SK-N-SH (cell line): Measurements from ENCODE around the gene PSME1. TPM values are rescaled to one million over a fixed set of nuclear protein-coding genes. Genes with fewer than 3 reads are reported as not detected.

Experiments used
- CTCF ChIA-PET: fragments of 300-600, 350-600 bp; formaldehyde crosslinking; extraction: SDS; loops from one replicate; lab custom pipeline; 2021; lab: Yijun Ruan, JAX
- POLR2A ChIA-PET: fragments of 350-600 bp; sonication (Branson Sonifier 250); formaldehyde crosslinking; extraction: SDS; loops from one replicate; lab custom pipeline; 2020; ENCODE audit warnings: antibody characterized with exemption, inconsistent platforms; lab: Yijun Ruan, JAX
- DNase-seq: peaks from one replicate; pipeline ENCODE4 v3.0.0; 2012
- H2AFZ ChIP-seq: fragments of 200-600 bp; sonication (generic); 2 replicates; pipeline ENCODE4 v1.8.1; 2016; ENCODE audit warnings: antibody characterized with exemption, mild to moderate bottlenecking, low read depth
- H3F3A ChIP-seq: fragments of 200-600 bp; sonication (generic); replicated peaks from 2 replicates; pipeline ENCODE3; 2016; ENCODE audit warnings: antibody characterized with exemption, mild to moderate bottlenecking; ENCODE audit not compliant: insufficient read depth
- H3K27ac ChIP-seq, 2 experiments: fragments of 200-500 bp in 1 of 2; fragments of 200-600 bp in 1 of 2; sonication (Bioruptor generic) in 1 of 2; sonication (generic), shearing (Covaris generic) in 1 of 2; 2 replicates each; pipeline versions ENCODE4 v1.5.1 to v1.6.1; 2014 to 2016; ENCODE audit warnings: low read depth in 2 of 2, inconsistent platforms in 1 of 2, low read length in 1 of 2, mild to moderate bottlenecking in 1 of 2, mixed read lengths in 1 of 2
- H3K27me3 ChIP-seq: fragments of 200-600 bp; sonication (generic), shearing (Covaris generic); 2 replicates; pipeline ENCODE4 v1.6.1; 2016; ENCODE audit warnings: mixed run types; ENCODE audit not compliant: insufficient read depth
- H3K36me3 ChIP-seq, 2 experiments: fragments of 200-500 bp in 1 of 2; fragments of 200-600 bp in 1 of 2; sonication (Bioruptor generic) in 1 of 2; sonication (generic) in 1 of 2; replicated peaks in 1 of 2; 2 replicates each; pipeline versions ENCODE3 to v1.5.1; 2014 to 2016; ENCODE audit warnings: low read length in 1 of 2, mild to moderate bottlenecking in 1 of 2; ENCODE audit not compliant: insufficient read depth in 2 of 2, control insufficient read depth in 1 of 2
- H3K4me1 ChIP-seq, 2 experiments: fragments of 200-500 bp in 1 of 2; fragments of 200-600 bp in 1 of 2; sonication (Bioruptor generic) in 1 of 2; sonication (generic), shearing (Covaris generic) in 1 of 2; 2 replicates each; pipeline versions ENCODE4 v1.5.1 to v1.6.1; 2014 to 2016; ENCODE audit warnings: low read depth in 1 of 2, low read length in 1 of 2, mixed run types in 1 of 2; ENCODE audit not compliant: insufficient read depth in 2 of 2, control insufficient read depth in 1 of 2
- H3K4me2 ChIP-seq: fragments of 200-600 bp; sonication (generic), shearing (Covaris generic); 2 replicates; pipeline ENCODE4 v1.6.1; 2017; ENCODE audit warnings: mixed run types
- H3K4me3 ChIP-seq, 2 experiments: fragments of 200-500 bp in 1 of 2; fragments of 200-600 bp in 1 of 2; sonication (Bioruptor generic) in 1 of 2; sonication (generic), shearing (Covaris generic) in 1 of 2; 2 replicates each; pipeline versions ENCODE4 v1.5.1 to v1.8.1; 2014 to 2016; ENCODE audit warnings: low read depth in 2 of 2, inconsistent platforms in 1 of 2, low read length in 1 of 2, mild to moderate bottlenecking in 1 of 2, mixed read lengths in 1 of 2, moderate library complexity in 1 of 2
- H3K79me2 ChIP-seq: fragments of 200-600 bp; sonication (generic); 2 replicates; pipeline ENCODE4 v1.8.1; 2017; ENCODE audit warnings: mild to moderate bottlenecking; ENCODE audit not compliant: insufficient read depth
- H3K9ac ChIP-seq: fragments of 200-600 bp; sonication (generic); 2 replicates; pipeline ENCODE4 v1.6.1; 2017; ENCODE audit warnings: mixed run types
- H3K9me2 ChIP-seq: fragments of 200-600 bp; sonication (generic); 2 replicates; pipeline ENCODE4 v1.6.1; 2017; ENCODE audit warnings: mixed run types
- H3K9me3 ChIP-seq: fragments of 200-600 bp; sonication (generic); 2 replicates; pipeline ENCODE4 v1.6.1; 2017; ENCODE audit warnings: mixed run types, mild to moderate bottlenecking, moderate library complexity
- H4K20me1 ChIP-seq: fragments of 200-600 bp; sonication (generic); 2 replicates; pipeline ENCODE4 v1.6.1; 2017; ENCODE audit warnings: mild to moderate bottlenecking, mixed run types; ENCODE audit not compliant: insufficient read depth
- CTCF ChIP-seq: fragments of 200-600 bp; sonication (generic); IDR thresholded peaks from 2 replicates; pipeline ENCODE4 v1.6.1; 2017; ENCODE audit warnings: antibody characterized with exemption, mild to moderate bottlenecking, moderate library complexity
- EZH2phosphoT487 ChIP-seq: fragments of 200-600 bp; sonication (generic); IDR thresholded peaks from 2 replicates; pipeline ENCODE4 v1.6.1; 2017; ENCODE audit warnings: low read depth, mixed run types, mild to moderate bottlenecking, antibody characterized with exemption, moderate library complexity, borderline replicate concordance
- FOXJ3 ChIP-seq: sonication (generic); formaldehyde crosslinking; IDR thresholded peaks from 2 replicates; pipeline ENCODE4 v1.5.1; 2020; ENCODE audit warnings: mild to moderate bottlenecking, missing genetic modification reagents
- FOXM1 ChIP-seq: IDR thresholded peaks from 2 replicates; pipeline ENCODE4 v1.4.0; 2012; ENCODE audit warnings: low read depth, mild to moderate bottlenecking
- MEF2A ChIP-seq: IDR thresholded peaks from 2 replicates; pipeline ENCODE4 v1.4.0; 2012; ENCODE audit warnings: low read depth, borderline replicate concordance
- NRF1 ChIP-seq: IDR thresholded peaks from 2 replicates; pipeline ENCODE4 v1.6.1; 2012; ENCODE audit warnings: low read depth, mild to moderate bottlenecking, low read length
- POLR2AphosphoS5 ChIP-seq: IDR thresholded peaks from 2 replicates; pipeline ENCODE4 v1.6.1; 2012; ENCODE audit warnings: low read depth, low read length
- RAD21 ChIP-seq: IDR thresholded peaks from 2 replicates; pipeline ENCODE4 v1.6.1; 2012; ENCODE audit warnings: mild to moderate bottlenecking, low read length
- REST ChIP-seq: IDR thresholded peaks from 2 replicates; pipeline ENCODE4 v1.6.1; 2012; ENCODE audit warnings: mild to moderate bottlenecking, low read depth, low read length, moderate library complexity
- RFX5 ChIP-seq: IDR thresholded peaks from 2 replicates; pipeline ENCODE4 v1.6.1; 2012; ENCODE audit warnings: mild to moderate bottlenecking, improper control_type of control experiment, low read length
- RXRA ChIP-seq: IDR thresholded peaks from 2 replicates; pipeline ENCODE4 v1.4.0; 2012; ENCODE audit warnings: low read depth, mild to moderate bottlenecking, borderline replicate concordance
- SMC3 ChIP-seq: IDR thresholded peaks from 2 replicates; pipeline ENCODE4 v1.6.1; 2012; ENCODE audit warnings: low read depth, low read length, improper control_type of control experiment
- TAF1 ChIP-seq: IDR thresholded peaks from 2 replicates; pipeline ENCODE4 v1.6.1; 2012; ENCODE audit warnings: low read depth, mild to moderate bottlenecking, low read length, moderate library complexity, borderline replicate concordance
- TEAD4 ChIP-seq: IDR thresholded peaks from 2 replicates; pipeline ENCODE4 v1.4.0; 2012; ENCODE audit warnings: mild to moderate bottlenecking, borderline replicate concordance; ENCODE audit not compliant: insufficient read depth
- USF1 ChIP-seq: IDR thresholded peaks from 2 replicates; pipeline ENCODE4 v1.4.0; 2012; ENCODE audit warnings: low read depth, borderline replicate concordance
- USF2 ChIP-seq: fragments of 150-350 bp; IDR thresholded peaks from 2 replicates; pipeline ENCODE4 v1.6.1; 2017; ENCODE audit warnings: antibody characterized with exemption, low read length, low read depth, borderline replicate concordance
- WGBS: methylation state at CpG from one replicate; pipeline ENCODE4 v1.1.6; 2017; ENCODE audit warnings: low lambda C conversion rate; 5-methylcytosine and 5-hydroxymethylcytosine counted together
- polyA plus RNA-seq, 3 experiments: library from polyadenylated mRNA; depleted of rRNA; stranded (reverse); fragments of >200 nt; gene quantifications; 2 replicates each; pipeline ENCODE4 v1.2.3, GENCODE V29; 2012

The PSME1 gene
- polyA plus RNA-seq, 1 of the 3 experiments (the other 2 are of a cell fraction) = 287 TPM

GRCh38 chr14:24164518-24164991, 28.6 kb downstream of the PSME1 start:
- Histone ChIP-seq H3K9me2 (no peaks in the 10 kb centered on the region), H3K4me2 (no peak overlapping the region), H3K4me1 (peaks cover 4 to 22% of the 10 kb centered on the region in 2 experiments; a peak in 1 of 4 replicates), H3K27me3 (no peaks in the 10 kb centered on the region), H3K9ac (no peak overlapping the region), H3F3A (peaks cover 15% of the 10 kb centered on the region), H3K27ac (no peak overlapping the region), H4K20me1 (peaks cover 4% of the 10 kb centered on the region; the same call in 1 of the 2 replicates), H3K9me3 (no peaks in the 10 kb centered on the region), H3K79me2 (peaks cover 23% of the 10 kb centered on the region), H3K4me3 (no peak overlapping the region), H3K36me3 (peaks cover 16 to 48% of the 10 kb centered on the region in 2 experiments), H2AFZ (no peak overlapping the region)
- no peak for TF ChIP-seq REST
- TF ChIP-seq SMC3 = no peak
- no peak for TF ChIP-seq TEAD4
- TF ChIP-seq FOXM1 = no peak
- TF ChIP-seq USF1 = no peak
- TF ChIP-seq RXRA = no peak
- no peak for TF ChIP-seq FOXJ3 (CRISPR knock-in tag)
- no peak for TF ChIP-seq USF2
- no peak for TF ChIP-seq EZH2phosphoT487
- no peak for TF ChIP-seq NRF1
- TF ChIP-seq CTCF = no peak
- TF ChIP-seq POLR2AphosphoS5 = no peak
- no peak for TF ChIP-seq RAD21
- no peak for TF ChIP-seq RFX5
- no peak for TF ChIP-seq MEF2A
- no peak for TF ChIP-seq TAF1
- no peak for DNase-seq
- ChIA-PET POLR2A (interaction anchor here (0.9 kb wide), 1 partner anchor 16 kb away, joined by 4 read pairs; no protein-coding TSS in a partner anchor), CTCF (interaction anchor here (0.9 kb wide), 1 partner anchor 14 kb away, joined by 3 read pairs; no protein-coding TSS in a partner anchor)
- 92% methylated on average over 9 of the region's 14 CpGs for WGBS
